Loucy (cell line): ENCODE measurements around the gene SLC25A13.

Experiments
- EZH2phosphoT487 ChIP-seq: fragments of 200-600 bp; IDR thresholded peaks from 2 replicates; pipeline ENCODE4 v1.6.1; 2018; ENCODE audit warnings: antibody characterized with exemption, mild to moderate bottlenecking, moderate library complexity, borderline replicate concordance
- TF ChIP-seq, protein P1 (sequence below): fragments of 200-600 bp; sonication (generic); conservative IDR thresholded peaks from 2 replicates; pipeline ENCODE4 v1.5.1; 2014; ENCODE audit warnings: mild to moderate bottlenecking, antibody characterized with exemption, low read length

- TF ChIP-seq, protein P1, sequence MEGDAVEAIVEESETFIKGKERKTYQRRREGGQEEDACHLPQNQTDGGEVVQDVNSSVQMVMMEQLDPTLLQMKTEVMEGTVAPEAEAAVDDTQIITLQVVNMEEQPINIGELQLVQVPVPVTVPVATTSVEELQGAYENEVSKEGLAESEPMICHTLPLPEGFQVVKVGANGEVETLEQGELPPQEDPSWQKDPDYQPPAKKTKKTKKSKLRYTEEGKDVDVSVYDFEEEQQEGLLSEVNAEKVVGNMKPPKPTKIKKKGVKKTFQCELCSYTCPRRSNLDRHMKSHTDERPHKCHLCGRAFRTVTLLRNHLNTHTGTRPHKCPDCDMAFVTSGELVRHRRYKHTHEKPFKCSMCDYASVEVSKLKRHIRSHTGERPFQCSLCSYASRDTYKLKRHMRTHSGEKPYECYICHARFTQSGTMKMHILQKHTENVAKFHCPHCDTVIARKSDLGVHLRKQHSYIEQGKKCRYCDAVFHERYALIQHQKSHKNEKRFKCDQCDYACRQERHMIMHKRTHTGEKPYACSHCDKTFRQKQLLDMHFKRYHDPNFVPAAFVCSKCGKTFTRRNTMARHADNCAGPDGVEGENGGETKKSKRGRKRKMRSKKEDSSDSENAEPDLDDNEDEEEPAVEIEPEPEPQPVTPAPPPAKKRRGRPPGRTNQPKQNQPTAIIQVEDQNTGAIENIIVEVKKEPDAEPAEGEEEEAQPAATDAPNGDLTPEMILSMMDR = no peak
- no peak for TF ChIP-seq EZH2phosphoT487
These were observed 228.5 kb downstream of the SLC25A13 start for GRCh38 chr7:96093435-96093834.
